ENCODE data around the gene DHX30.
A peak's percentile ranks its signal among the peaks of the same experiment; 100 is the strongest.

The DHX30 gene

DNA sequence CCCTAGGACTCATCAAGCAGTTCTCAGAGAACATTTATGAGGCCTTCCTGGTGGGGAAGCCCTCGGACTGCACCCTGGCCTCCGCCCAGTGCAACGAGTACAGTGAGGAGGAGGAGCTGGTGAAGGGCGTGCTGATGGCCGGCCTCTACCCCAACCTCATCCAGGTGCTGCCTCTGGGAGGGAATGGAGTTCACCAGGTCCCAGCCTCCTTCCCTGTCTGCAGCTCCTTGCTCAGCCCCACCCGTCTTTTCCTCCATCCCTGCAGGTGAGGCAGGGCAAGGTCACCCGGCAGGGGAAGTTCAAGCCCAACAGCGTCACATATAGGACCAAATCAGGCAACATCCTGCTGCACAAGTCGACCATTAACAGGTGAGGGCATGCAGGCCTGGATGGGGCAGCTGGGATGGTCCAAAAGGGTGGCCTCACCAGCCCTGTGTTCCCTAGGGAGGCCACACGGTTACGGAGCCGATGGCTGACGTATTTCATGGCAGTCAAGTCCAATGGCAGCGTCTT, 46.3 kb downstream of the DHX30 start:
- no peak for DNase-seq (ENCODE audit: low read depth, low spot score)
- TF ChIP-seq CTCF (IDR thresholded peaks at IDR 0.05; ENCODE audit: low read depth, low read length): no peak
- H3K4me3 ChIP-seq (ENCODE audit: low read depth, low read length): no peak overlapping the region
- in situ Hi-C loops (cut with HindIII; ENCODE audit: low sequenced_read_pairs): no loop called here

DNA sequence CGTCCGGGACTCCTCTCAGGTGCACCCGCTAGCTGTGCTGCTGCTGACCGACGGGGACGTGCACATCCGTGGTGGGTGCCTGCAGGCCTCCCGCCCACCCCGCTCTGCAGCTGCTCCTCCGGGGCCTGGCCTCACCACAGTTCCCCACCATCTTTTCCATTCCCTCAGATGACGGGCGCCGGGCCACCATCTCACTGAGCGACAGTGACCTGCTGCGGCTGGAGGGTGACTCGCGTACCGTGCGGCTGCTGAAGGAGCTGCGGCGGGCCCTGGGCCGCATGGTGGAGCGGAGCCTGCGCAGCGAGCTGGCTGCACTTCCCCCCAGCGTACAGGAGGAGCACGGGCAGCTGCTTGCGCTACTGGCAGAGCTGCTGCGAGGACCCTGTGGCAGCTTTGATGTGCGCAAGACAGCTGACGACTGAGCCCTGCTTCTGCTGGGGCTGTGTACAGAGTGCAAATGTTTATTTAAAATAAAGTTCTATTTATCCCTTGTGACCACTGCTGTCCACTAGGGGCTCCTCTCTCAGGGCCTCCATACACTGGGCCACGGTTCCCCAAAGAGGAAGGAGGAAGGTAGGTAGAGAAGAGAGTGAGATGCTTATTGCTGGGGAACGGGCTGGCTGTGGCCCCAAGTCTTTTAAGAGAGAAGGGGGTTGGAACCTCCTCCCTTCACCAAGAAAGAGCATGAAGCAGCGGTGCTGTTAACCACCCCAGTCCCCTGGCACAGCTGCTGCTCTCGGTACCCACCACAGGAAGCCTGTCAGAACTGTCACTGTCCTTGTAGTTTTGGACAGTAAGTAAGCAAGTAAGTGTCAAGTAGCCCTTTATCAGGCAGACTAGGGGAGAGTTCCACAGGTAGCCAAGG, 47.0 kb downstream of the DHX30 start:
- in situ Hi-C loops (cut with HindIII; ENCODE audit: low sequenced_read_pairs): no loop called here
- peak; percentile 57 for TF ChIP-seq CTCF (IDR thresholded peaks at IDR 0.05; ENCODE audit: low read depth, low read length)
- no peak overlapping the region for H3K4me3 ChIP-seq (ENCODE audit: low read depth, low read length)
- peak; percentile 32 for DNase-seq (ENCODE audit: low read depth, low spot score)

- no peak for TF ChIP-seq CTCF (IDR thresholded peaks at IDR 0.05; ENCODE audit: low read depth, low read length)
- H3K4me3 ChIP-seq (ENCODE audit: low read depth, low read length): no peak overlapping the region
Measured at GRCh38 chr3:47850564-47851410, 47.8 kb downstream of the DHX30 start.

GRCh38 chr3:47851888-47852603, 49.1 kb downstream of the DHX30 start:
- no peak for TF ChIP-seq CTCF (IDR thresholded peaks at IDR 0.05; ENCODE audit: low read depth, low read length)
- in situ Hi-C loops (cut with HindIII; ENCODE audit: low sequenced_read_pairs): no loop called here
- no peak overlapping the region for H3K4me3 ChIP-seq (ENCODE audit: low read depth, low read length)
- no peak for DNase-seq (ENCODE audit: low read depth, low spot score)

More at GRCh38 chr3:47850564-47851410, 47.8 kb downstream of the DHX30 start:
- in situ Hi-C loops (cut with HindIII; ENCODE audit: low sequenced_read_pairs): no loop called here
- no peak for DNase-seq (ENCODE audit: low read depth, low spot score)

GRCh38 chr3:47852604-47853602, 50.0 kb downstream of the DHX30 start:
- H3K4me3 ChIP-seq (ENCODE audit: low read depth, low read length): no peak overlapping the region
- TF ChIP-seq CTCF (IDR thresholded peaks at IDR 0.05; ENCODE audit: low read depth, low read length): no peak
- no peak for DNase-seq (ENCODE audit: low read depth, low spot score)
- in situ Hi-C loops (cut with HindIII; ENCODE audit: low sequenced_read_pairs): no loop called here
